ENCODE results near the gene RRAD. TPM values are rescaled to one million over a fixed set of nuclear protein-coding genes. Genes with fewer than 3 reads are reported as not detected.

Gene RRAD
- total and polyA plus RNA-seq, 4 donors: 0.14 to 0.61 (median 0.54) TPM

DNA sequence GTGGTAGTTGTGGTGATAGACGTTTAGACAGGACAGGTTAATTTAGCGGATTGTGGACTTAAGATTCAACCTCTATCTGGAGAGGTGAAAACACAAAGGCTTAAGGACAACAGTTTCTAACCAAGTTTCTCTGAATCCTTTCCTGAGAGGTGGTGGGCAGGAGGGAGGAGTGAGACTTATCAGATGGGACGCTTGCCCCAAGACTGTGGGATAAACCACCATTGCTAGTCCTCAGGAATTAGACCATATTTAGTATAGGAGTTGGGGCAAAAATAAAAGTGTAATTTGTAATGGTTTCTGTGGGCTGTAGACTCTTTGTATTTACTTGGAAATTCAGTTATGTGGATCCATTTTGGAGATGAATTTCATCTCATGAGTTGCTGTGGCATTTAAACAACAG, 38.4 kb downstream of the RRAD start:
- peaks cover 4 to 23% (median 15%) of the 10 kb centered on the region in 4 donors for H3K36me3 ChIP-seq (ENCODE audit: control insufficient read depth in 4 of 4, insufficient read depth in 3 of 4, low read depth in 1 of 4, low read length in 3 of 4)
- H3K4me1 ChIP-seq (ENCODE audit: control insufficient read depth in 4 of 4, insufficient read depth in 4 of 4, low read length in 3 of 4): peaks cover 6 to 17% (median 13%) of the 10 kb centered on the region in 4 donors
- H3K9ac ChIP-seq (ENCODE audit: low read depth in 1 of 2, low read length in 2 of 2): no peak overlapping the region
- no peaks in the 10 kb centered on the region for H3K9me3 ChIP-seq (ENCODE audit: control insufficient read depth in 4 of 4, low read length in 3 of 4)
- no peak overlapping the region for H3K4me3 ChIP-seq (ENCODE audit: low read depth in 1 of 3, low read length in 3 of 3)
- no peak for DNase-seq (ENCODE audit: low spot score)
- no peak overlapping the region for H3K27ac ChIP-seq (ENCODE audit: low read depth in 1 of 2, low read length in 2 of 2)
- no peak for TF ChIP-seq TAF1 (conservative IDR thresholded peaks at IDR 0.05)
- no peak for TF ChIP-seq HNF4G (IDR thresholded peaks at IDR 0.05)
- no peak for TF ChIP-seq ATF3 (IDR thresholded peaks at IDR 0.05)
- no peak for TF ChIP-seq FOXA1 (IDR thresholded peaks at IDR 0.05)
- TF ChIP-seq RXRA (IDR thresholded peaks at IDR 0.05): no peak
- TF ChIP-seq NR2F2 (IDR thresholded peaks at IDR 0.05): no peak
- TF ChIP-seq RAD21 (IDR thresholded peaks at IDR 0.05): no peak
- no peak for TF ChIP-seq JUND (IDR thresholded peaks at IDR 0.05)
- no peak for TF ChIP-seq YY1 (IDR thresholded peaks at IDR 0.05)
- TF ChIP-seq HNF4A (conservative IDR thresholded peaks at IDR 0.05): no peak
- no peak for TF ChIP-seq MAX (IDR thresholded peaks at IDR 0.05)
- TF ChIP-seq ZBTB33 (IDR thresholded peaks at IDR 0.05): no peak
- no peak for TF ChIP-seq GABPA (IDR thresholded peaks at IDR 0.05 in 1 of 2, conservative IDR thresholded peaks at IDR 0.05 in 1 of 2)
- no peak for TF ChIP-seq FOXA2 (IDR thresholded peaks at IDR 0.05)
- TF ChIP-seq, protein P1, sequence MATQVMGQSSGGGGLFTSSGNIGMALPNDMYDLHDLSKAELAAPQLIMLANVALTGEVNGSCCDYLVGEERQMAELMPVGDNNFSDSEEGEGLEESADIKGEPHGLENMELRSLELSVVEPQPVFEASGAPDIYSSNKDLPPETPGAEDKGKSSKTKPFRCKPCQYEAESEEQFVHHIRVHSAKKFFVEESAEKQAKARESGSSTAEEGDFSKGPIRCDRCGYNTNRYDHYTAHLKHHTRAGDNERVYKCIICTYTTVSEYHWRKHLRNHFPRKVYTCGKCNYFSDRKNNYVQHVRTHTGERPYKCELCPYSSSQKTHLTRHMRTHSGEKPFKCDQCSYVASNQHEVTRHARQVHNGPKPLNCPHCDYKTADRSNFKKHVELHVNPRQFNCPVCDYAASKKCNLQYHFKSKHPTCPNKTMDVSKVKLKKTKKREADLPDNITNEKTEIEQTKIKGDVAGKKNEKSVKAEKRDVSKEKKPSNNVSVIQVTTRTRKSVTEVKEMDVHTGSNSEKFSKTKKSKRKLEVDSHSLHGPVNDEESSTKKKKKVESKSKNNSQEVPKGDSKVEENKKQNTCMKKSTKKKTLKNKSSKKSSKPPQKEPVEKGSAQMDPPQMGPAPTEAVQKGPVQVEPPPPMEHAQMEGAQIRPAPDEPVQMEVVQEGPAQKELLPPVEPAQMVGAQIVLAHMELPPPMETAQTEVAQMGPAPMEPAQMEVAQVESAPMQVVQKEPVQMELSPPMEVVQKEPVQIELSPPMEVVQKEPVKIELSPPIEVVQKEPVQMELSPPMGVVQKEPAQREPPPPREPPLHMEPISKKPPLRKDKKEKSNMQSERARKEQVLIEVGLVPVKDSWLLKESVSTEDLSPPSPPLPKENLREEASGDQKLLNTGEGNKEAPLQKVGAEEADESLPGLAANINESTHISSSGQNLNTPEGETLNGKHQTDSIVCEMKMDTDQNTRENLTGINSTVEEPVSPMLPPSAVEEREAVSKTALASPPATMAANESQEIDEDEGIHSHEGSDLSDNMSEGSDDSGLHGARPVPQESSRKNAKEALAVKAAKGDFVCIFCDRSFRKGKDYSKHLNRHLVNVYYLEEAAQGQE (IDR thresholded peaks at IDR 0.05): no peak
- TF ChIP-seq SP1 (IDR thresholded peaks at IDR 0.05): no peak
- no peak for TF ChIP-seq EGR1 (IDR thresholded peaks at IDR 0.05; ENCODE audit: low read depth in 2 of 2)
- TF ChIP-seq, protein P2, sequence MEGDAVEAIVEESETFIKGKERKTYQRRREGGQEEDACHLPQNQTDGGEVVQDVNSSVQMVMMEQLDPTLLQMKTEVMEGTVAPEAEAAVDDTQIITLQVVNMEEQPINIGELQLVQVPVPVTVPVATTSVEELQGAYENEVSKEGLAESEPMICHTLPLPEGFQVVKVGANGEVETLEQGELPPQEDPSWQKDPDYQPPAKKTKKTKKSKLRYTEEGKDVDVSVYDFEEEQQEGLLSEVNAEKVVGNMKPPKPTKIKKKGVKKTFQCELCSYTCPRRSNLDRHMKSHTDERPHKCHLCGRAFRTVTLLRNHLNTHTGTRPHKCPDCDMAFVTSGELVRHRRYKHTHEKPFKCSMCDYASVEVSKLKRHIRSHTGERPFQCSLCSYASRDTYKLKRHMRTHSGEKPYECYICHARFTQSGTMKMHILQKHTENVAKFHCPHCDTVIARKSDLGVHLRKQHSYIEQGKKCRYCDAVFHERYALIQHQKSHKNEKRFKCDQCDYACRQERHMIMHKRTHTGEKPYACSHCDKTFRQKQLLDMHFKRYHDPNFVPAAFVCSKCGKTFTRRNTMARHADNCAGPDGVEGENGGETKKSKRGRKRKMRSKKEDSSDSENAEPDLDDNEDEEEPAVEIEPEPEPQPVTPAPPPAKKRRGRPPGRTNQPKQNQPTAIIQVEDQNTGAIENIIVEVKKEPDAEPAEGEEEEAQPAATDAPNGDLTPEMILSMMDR (IDR thresholded peaks at IDR 0.05; ENCODE audit: low read depth, low read length, missing input control): no peak
- H3K27me3 ChIP-seq (ENCODE audit: control insufficient read depth in 4 of 4, insufficient read depth in 4 of 4, low read length in 3 of 4): no peaks in the 10 kb centered on the region
- WGBS: 88% methylated on average over 3 of the region's 3 CpGs

All from liver (tissue), 9 donors.